T-cell (primary cell): ENCODE data around the gene MRRF. TPM values are rescaled to one million over a fixed set of nuclear protein-coding genes. Genes with fewer than 3 reads are reported as not detected.

Source experiments
- total RNA-seq, 35 experiments: library from RNA in 6 of 35; stranded (reverse) in 6 of 35; fragments of 120-200 nt in 1 of 35; gene quantifications; one replicate each; pipeline versions ENCODE4 v1.2.1 to v1.2.4 and lab custom pipeline; 2013 to 2026

The MRRF gene
- total RNA-seq, 5 donors from 2014 or later (not counting 1 experiment from before 2014, with no cell fraction given): 27.7 to 34.1 (median 29.1) TPM

Other genes starting within 250 kb of the MRRF start
- 1 to 10 TPM; 3.4 to 4.8 (median 4.6) TPM for gene TTLL11, start 171.6 kb upstream of the MRRF start, total RNA-seq
- gene NDUFA8, start 105.1 kb upstream of the MRRF start, total RNA-seq: 10 to 100 TPM; 11.2 to 25.4 (median 18.4) TPM
- not detected for gene MORN5, start 105.0 kb upstream of the MRRF start, total RNA-seq
- not detected for gene LHX6, start 35.9 kb upstream of the MRRF start, total RNA-seq
- 10 to 100 TPM; 15.8 to 19.9 (median 17.5) TPM for gene RBM18, start within 50 bp of the MRRF start, total RNA-seq
- gene PTGS1, start 106.1 kb downstream of the MRRF start, total RNA-seq: 1 to 10 TPM in 1 of 5 donors, under 1 TPM in 4; 0.44 to 2.0 (median 0.86) TPM
- not detected for gene OR1J1, start 213.0 kb downstream of the MRRF start, total RNA-seq
- not detected for gene OR1J2, start 245.9 kb downstream of the MRRF start, total RNA-seq